Measurements from ENCODE around the gene ATXN2. TPM values are rescaled to one million over a fixed set of nuclear protein-coding genes. Genes with fewer than 3 reads are reported as not detected.

The ATXN2 gene
- total and polyA plus RNA-seq, 4 donors = 11.5 to 33.1 (median 22.1) TPM

DNA sequence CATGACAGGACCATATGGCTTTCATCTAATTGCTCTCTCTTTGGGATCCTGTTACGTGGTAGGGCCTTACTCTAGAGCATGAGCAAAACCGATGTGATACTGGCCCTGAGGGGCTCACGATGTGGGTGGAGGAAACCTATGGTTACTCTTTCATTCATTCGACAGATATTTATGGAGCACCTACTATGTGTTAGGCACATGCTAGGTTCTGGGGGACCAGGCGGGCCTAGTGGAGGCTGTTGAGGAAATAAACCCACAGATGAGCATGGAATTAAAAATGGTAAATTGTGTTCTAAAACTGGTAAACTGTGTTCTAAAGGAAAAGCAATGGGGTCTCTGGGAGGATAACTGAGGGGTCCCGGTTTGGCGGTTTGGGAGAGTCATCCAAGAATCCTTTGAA is 178.6 kb downstream of the ATXN2 start:
- no peak for DNase-seq (ENCODE audit: low spot score)
- Histone ChIP-seq H3K4me1 (ENCODE audit: control insufficient read depth in 4 of 4, insufficient read depth in 4 of 4, low read length in 3 of 4) (peaks cover 8 to 15% (median 15%) of the 10 kb centered on the region in 4 donors), H3K36me3 (ENCODE audit: control insufficient read depth in 4 of 4, insufficient read depth in 3 of 4, low read depth in 1 of 4, low read length in 3 of 4) (peaks cover 0 to 14% (median 8%) of the 10 kb centered on the region in 4 donors), H3K4me3 (ENCODE audit: low read depth in 1 of 3, low read length in 3 of 3) (no peak overlapping the region), H3K27ac (ENCODE audit: low read depth in 1 of 2, low read length in 2 of 2) (no peak overlapping the region), H3K9ac (ENCODE audit: low read depth in 1 of 2, low read length in 2 of 2) (no peak overlapping the region), H3K27me3 (ENCODE audit: control insufficient read depth in 4 of 4, insufficient read depth in 4 of 4, low read length in 3 of 4) (no peaks in the 10 kb centered on the region), H3K9me3 (ENCODE audit: control insufficient read depth in 4 of 4, low read length in 3 of 4) (no peaks in the 10 kb centered on the region)
- 96% methylated on average over 7 of the region's 7 CpGs for WGBS
- TF ChIP-seq RAD21 (IDR thresholded peaks at IDR 0.05) = no peak
- TF ChIP-seq HNF4A (conservative IDR thresholded peaks at IDR 0.05) = no peak
- TF ChIP-seq REST (IDR thresholded peaks at IDR 0.05) = no peak
- no peak for TF ChIP-seq FOXA1 (IDR thresholded peaks at IDR 0.05)
- no peak for TF ChIP-seq ATF3 (IDR thresholded peaks at IDR 0.05)
- TF ChIP-seq YY1 (IDR thresholded peaks at IDR 0.05) = no peak
- no peak for TF ChIP-seq EGR1 (IDR thresholded peaks at IDR 0.05; ENCODE audit: low read depth in 2 of 2)
- no peak for TF ChIP-seq HNF4G (IDR thresholded peaks at IDR 0.05)
- TF ChIP-seq MAX (IDR thresholded peaks at IDR 0.05) = no peak
- no peak for TF ChIP-seq GABPA (IDR thresholded peaks at IDR 0.05 in 1 of 2, conservative IDR thresholded peaks at IDR 0.05 in 1 of 2)

DNA sequence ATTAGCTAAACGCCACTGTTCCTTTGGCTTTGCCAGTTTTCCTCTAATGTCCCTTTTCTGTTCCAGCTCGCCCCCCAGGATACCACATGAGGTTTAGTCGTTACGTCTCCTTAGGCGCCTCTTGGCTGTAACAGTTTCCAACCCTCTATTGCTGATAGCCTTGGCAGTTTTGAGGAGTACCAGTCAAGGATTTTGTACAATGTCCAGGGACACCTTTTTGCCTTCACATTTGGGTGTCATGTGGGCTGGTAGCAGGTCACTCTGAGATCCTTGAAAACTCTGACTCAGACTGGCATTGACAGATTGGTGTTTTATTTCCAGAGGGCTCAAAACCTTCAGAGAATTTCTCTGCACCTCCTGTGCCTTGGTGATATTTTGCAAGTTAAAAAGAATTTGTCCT is 179.3 kb downstream of the ATXN2 start:
- Histone ChIP-seq H3K27me3 (ENCODE audit: control insufficient read depth in 4 of 4, insufficient read depth in 4 of 4, low read length in 3 of 4) (no peaks in the 10 kb centered on the region), H3K4me1 (ENCODE audit: control insufficient read depth in 4 of 4, insufficient read depth in 4 of 4, low read length in 3 of 4) (peaks cover under 1 to 8% (median 7%) of the 10 kb centered on the region in 4 donors), H3K9me3 (ENCODE audit: control insufficient read depth in 4 of 4, low read length in 3 of 4) (no peaks in the 10 kb centered on the region), H3K27ac (ENCODE audit: low read depth in 1 of 2, low read length in 2 of 2) (no peak overlapping the region), H3K4me3 (ENCODE audit: low read depth in 1 of 3, low read length in 3 of 3) (no peak overlapping the region), H3K9ac (ENCODE audit: low read depth in 1 of 2, low read length in 2 of 2) (no peak overlapping the region), H3K36me3 (ENCODE audit: control insufficient read depth in 4 of 4, insufficient read depth in 3 of 4, low read depth in 1 of 4, low read length in 3 of 4) (peaks cover 0 to 14% (median 8%) of the 10 kb centered on the region in 4 donors)
- no peak for DNase-seq (ENCODE audit: low spot score)
- WGBS = 94% methylated on average over 5 of the region's 5 CpGs
- TF ChIP-seq HNF4A (conservative IDR thresholded peaks at IDR 0.05) (no peak), ZBTB33 (IDR thresholded peaks at IDR 0.05) (no peak), RXRA (IDR thresholded peaks at IDR 0.05) (no peak), HNF4G (IDR thresholded peaks at IDR 0.05) (no peak), TAF1 (conservative IDR thresholded peaks at IDR 0.05) (no peak), FOXA1 (IDR thresholded peaks at IDR 0.05) (no peak), EGR1 (IDR thresholded peaks at IDR 0.05; ENCODE audit: low read depth in 2 of 2) (no peak), YY1 (IDR thresholded peaks at IDR 0.05) (no peak), GABPA (IDR thresholded peaks at IDR 0.05 in 1 of 2, conservative IDR thresholded peaks at IDR 0.05 in 1 of 2) (no peak)

Measured in liver (tissue), 9 donors.